Left ventricle myocardium inferior (tissue), 1 donor: Measurements from ENCODE around the gene PGA3. TPM values are rescaled to one million over a fixed set of nuclear protein-coding genes. Genes with fewer than 3 reads are reported as not detected.
"Not testable (repeated sequence)": the region's sequence is repeated elsewhere in the genome, so short reads cannot be mapped to it uniquely, and the experiment has no call there.

ENCODE experiments used
- DNase-seq: peaks from one replicate; pipeline ENCODE4 v3.0.0-alpha.2; 2020
- H3K27ac ChIP-seq: fragments of 200-600 bp; replicated peaks from 2 replicates; pipeline ENCODE4 v1.8.0; 2021
- H3K27me3 ChIP-seq: fragments of 200-600 bp; 2 replicates; pipeline ENCODE4 v1.8.0; 2021; ENCODE audit warnings: low read depth
- H3K36me3 ChIP-seq: fragments of 200-600 bp; 2 replicates; pipeline ENCODE4 v1.8.0; 2021
- H3K4me1 ChIP-seq: fragments of 200-600 bp; 2 replicates; pipeline ENCODE4 v1.8.0; 2021
- H3K4me3 ChIP-seq: fragments of 200-600 bp; 2 replicates; pipeline ENCODE4 v1.8.0; 2021; ENCODE audit warnings: mild to moderate bottlenecking, moderate library complexity
- H3K9me3 ChIP-seq: fragments of 200-600 bp; replicated peaks from 2 replicates; pipeline ENCODE4 v1.8.0; 2021
- intact Hi-C: fragments of 100-400 bp; cut with micrococcal nuclease; formaldehyde crosslinking; loops from one replicate; pipeline ENCODE4 v1.11.0; 2022
- total RNA-seq: library from RNA; stranded (reverse); fragmentation: NEBNext Ultra II Directional; extraction: Animal tissue kit (Norgen Biotek cat#: 25700); gene quantifications from one replicate; pipeline ENCODE4 v1.2.1, GENCODE V29; 2021
- TF ChIP-seq, protein P1 (sequence below): fragments of 200-600 bp; IDR thresholded peaks from 2 replicates; pipeline ENCODE4 v1.8.0; 2021; ENCODE audit warnings: antibody characterized with exemption, mild to moderate bottlenecking, borderline replicate concordance
- donor health status: DM: no; HTN: yes; CAD: no; lungs with severe emphysema.

PGA3 gene
- total RNA-seq, 1 donor from 2014 or later = 0.19 TPM

DNA sequence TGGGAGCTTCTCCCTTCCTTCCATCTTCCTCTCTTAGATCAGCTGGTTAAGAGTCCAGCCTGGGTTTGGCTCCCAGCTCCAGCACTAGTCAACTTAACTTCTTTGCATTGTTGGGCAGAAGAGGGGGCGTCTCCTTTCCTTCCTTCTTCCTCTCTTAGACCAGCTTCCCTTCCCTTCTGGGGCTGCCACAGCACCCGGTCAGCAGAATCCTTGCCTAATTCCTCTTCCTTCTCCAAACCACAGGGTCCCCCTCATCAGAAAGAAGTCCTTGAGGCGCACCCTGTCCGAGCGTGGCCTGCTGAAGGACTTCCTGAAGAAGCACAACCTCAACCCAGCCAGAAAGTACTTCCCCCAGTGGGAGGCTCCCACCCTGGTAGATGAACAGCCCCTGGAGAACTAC lies 38.2 kb downstream of the PGA3 start:
- H3K27me3 ChIP-seq, intact Hi-C loops, DNase-seq, H3K36me3 ChIP-seq, H3K4me3 ChIP-seq, H3K27ac ChIP-seq, H3K4me1 ChIP-seq, H3K9me3 ChIP-seq: not testable (repeated sequence)

GRCh38 chr11:61245284-61245964 lies 42.1 kb downstream of the PGA3 start:
- H3K36me3 ChIP-seq, H3K27ac ChIP-seq, H3K4me3 ChIP-seq, H3K9me3 ChIP-seq, DNase-seq, intact Hi-C loops, H3K27me3 ChIP-seq: not testable (repeated sequence)
- H3K4me1 ChIP-seq = peaks cover 10% of the 10 kb centered on the region

GRCh38 chr11:61248071-61248470 lies 44.8 kb downstream of the PGA3 start:
- H3K27me3 ChIP-seq, DNase-seq, H3K9me3 ChIP-seq, H3K36me3 ChIP-seq, H3K27ac ChIP-seq, intact Hi-C loops, H3K4me3 ChIP-seq: not testable (repeated sequence)
- peaks cover 18% of the 10 kb centered on the region for H3K4me1 ChIP-seq

- H3K36me3 ChIP-seq, intact Hi-C loops, H3K9me3 ChIP-seq, H3K4me3 ChIP-seq, H3K27me3 ChIP-seq, H3K27ac ChIP-seq, DNase-seq: not testable (repeated sequence)
- peaks cover 18% of the 10 kb centered on the region for H3K4me1 ChIP-seq
Observed at GRCh38 chr11:61249201-61249600, 45.9 kb downstream of the PGA3 start.

DNA sequence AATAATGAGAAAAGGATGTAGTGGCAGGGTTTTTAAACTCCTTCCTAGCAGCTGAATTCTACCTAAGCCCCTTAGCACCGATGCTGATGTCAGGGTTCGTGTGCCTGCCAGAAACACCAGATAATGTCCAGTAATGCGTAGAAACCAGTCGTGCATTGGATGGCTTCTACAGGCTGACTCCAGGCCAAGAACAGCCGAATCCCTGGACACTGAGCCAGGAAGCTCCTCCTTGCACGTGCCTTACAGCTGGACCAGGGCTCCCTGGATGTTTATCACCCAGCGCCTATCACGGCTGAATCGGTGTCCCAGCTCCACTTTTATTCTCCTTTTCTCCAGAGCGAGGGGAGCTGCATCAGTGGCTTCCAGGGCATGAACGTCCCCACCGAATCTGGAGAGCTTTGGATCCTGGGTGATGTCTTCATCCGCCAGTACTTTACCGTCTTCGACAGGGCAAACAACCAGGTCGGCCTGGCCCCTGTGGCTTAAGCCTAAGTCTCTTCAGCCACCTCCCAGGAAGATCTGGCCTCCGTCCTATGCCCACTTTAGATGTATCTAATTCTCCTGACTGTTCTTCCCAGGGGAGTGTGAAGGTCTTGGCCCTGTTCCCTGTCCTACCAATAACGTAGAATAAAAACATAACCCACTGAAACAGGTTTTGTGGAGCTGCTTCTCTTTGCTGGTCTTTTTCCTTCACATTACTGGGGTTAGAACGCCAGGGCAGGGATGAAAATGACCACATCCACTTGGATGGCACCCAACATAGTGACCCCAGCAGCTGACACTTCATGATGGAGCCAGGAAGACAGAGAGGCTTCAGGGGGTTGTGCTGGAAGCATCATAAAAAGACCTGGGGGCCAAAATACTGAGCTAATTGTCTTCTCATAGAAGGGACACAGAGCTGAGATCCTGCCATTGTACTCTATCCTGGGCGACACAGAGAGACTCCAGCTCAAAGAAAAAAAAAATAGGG lies 47.8 kb downstream of the PGA3 start:
- H3K4me3 ChIP-seq, H3K27ac ChIP-seq, H3K27me3 ChIP-seq, intact Hi-C loops, H3K9me3 ChIP-seq, H3K36me3 ChIP-seq: not testable (repeated sequence)
- peak; percentile 60 for DNase-seq
- H3K4me1 ChIP-seq = peaks cover 18% of the 10 kb centered on the region

DNA sequence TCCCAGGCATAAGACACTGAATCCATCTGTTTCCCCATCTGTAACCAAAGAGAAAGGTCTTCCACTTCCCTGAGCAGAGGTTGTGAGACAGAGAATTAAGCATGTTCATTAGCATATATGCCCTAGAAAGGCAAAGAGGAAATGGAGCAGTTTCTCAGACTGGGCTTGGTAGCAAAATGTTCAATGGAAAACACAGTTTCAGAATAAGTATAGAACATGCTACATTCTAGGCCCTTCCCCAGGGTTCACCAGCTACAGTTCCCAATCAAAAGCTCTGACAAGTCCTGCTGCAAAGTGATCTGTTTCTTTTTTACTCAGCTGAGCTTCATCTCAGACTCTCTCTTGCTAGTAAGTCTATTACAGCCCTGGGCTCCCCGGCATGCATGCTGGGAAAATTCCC lies 49.0 kb downstream of the PGA3 start:
- H3K27me3 ChIP-seq, DNase-seq, H3K9me3 ChIP-seq, H3K36me3 ChIP-seq, intact Hi-C loops, H3K27ac ChIP-seq, H3K4me3 ChIP-seq: not testable (repeated sequence)
- H3K4me1 ChIP-seq = peaks cover 18% of the 10 kb centered on the region

DNA sequence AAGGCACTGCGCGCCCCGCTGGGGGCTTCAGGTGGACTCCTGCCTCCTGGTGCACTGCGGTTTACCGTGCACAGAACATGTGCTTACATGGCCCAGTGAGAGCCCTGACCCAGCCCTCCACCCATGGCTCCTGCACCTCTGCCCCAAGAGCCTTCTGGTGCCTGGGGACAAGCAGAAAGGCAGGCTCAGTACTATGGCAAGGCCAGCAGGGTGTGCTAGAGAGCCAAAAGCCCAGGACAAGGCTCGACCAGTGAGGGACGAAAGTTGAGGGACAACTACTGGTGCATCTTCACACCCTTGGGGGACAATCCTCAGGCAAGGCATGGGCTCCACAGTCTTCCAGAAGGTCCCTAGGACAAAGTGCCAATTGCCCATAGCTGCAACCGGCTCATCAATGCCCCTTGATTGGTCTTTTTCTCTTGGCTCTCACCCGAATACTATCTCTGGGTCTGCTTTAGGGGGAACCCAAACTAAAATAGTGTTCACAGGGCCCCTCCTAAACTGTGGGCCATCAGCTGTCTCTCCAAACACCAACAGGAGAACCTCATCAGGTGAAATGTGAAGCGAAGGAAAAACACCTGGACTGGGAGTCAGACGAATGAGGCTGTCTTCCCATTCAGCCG lies 51.2 kb downstream of the PGA3 start:
- no peak overlapping the region for H3K27ac ChIP-seq

More for the DNA sequence above, 51.2 kb downstream of the PGA3 start:
- intact Hi-C loops = no loop called here
- no peaks in the 10 kb centered on the region for H3K36me3 ChIP-seq
- peaks cover 11% of the 10 kb centered on the region for H3K4me1 ChIP-seq
- no peak overlapping the region for H3K4me3 ChIP-seq
- DNase-seq = peak; percentile 50
- TF ChIP-seq, protein P1, sequence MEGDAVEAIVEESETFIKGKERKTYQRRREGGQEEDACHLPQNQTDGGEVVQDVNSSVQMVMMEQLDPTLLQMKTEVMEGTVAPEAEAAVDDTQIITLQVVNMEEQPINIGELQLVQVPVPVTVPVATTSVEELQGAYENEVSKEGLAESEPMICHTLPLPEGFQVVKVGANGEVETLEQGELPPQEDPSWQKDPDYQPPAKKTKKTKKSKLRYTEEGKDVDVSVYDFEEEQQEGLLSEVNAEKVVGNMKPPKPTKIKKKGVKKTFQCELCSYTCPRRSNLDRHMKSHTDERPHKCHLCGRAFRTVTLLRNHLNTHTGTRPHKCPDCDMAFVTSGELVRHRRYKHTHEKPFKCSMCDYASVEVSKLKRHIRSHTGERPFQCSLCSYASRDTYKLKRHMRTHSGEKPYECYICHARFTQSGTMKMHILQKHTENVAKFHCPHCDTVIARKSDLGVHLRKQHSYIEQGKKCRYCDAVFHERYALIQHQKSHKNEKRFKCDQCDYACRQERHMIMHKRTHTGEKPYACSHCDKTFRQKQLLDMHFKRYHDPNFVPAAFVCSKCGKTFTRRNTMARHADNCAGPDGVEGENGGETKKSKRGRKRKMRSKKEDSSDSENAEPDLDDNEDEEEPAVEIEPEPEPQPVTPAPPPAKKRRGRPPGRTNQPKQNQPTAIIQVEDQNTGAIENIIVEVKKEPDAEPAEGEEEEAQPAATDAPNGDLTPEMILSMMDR = peak; percentile 89
- H3K9me3 ChIP-seq = no peaks in the 10 kb centered on the region
- no peaks in the 10 kb centered on the region for H3K27me3 ChIP-seq
